SU-DHL-6 (cell line): ENCODE results near the gene DCD.
"Not testable (repeated sequence)": the region's sequence is repeated elsewhere in the genome, so short reads cannot be mapped to it uniquely, and the experiment has no call there.

ENCODE experiments used
- H2AFZ ChIP-seq: fragments of 200-600 bp; sonication (generic); 2 replicates; pipeline ENCODE4 v1.6.1; 2014; ENCODE audit warnings: low read depth, mild to moderate bottlenecking, moderate library complexity, mixed read lengths, antibody characterized with exemption, low read length; ENCODE audit not compliant: severe bottlenecking
- H3F3A ChIP-seq: fragments of 200-600 bp; shearing (Covaris generic); 2 replicates; pipeline ENCODE4 v1.6.0; 2016; ENCODE audit warnings: antibody characterized with exemption, mild to moderate bottlenecking; ENCODE audit not compliant: insufficient read depth
- H3K27ac ChIP-seq: fragments of 200-600 bp; sonication (generic); 2 replicates; pipeline ENCODE4 v1.5.1; 2016; ENCODE audit warnings: low read depth, mild to moderate bottlenecking, low read length, moderate library complexity, mixed read lengths
- H3K27me3 ChIP-seq: fragments of 200-600 bp; sonication (generic), shearing (Covaris generic); 2 replicates; pipeline ENCODE4 v1.6.0; 2014; ENCODE audit warnings: mild to moderate bottlenecking, low read length
- H3K36me3 ChIP-seq: fragments of 200-600 bp; sonication (generic); 2 replicates; pipeline ENCODE4 v1.6.1; 2014; ENCODE audit warnings: mild to moderate bottlenecking, low read length, mixed read lengths
- H3K4me2 ChIP-seq: fragments of 300-600, 200-600 bp; shearing (Covaris generic), sonication (generic); 2 replicates; pipeline ENCODE4 v1.6.0; 2014; ENCODE audit warnings: low read length, low read depth, mild to moderate bottlenecking; ENCODE audit not compliant: poor library complexity, severe bottlenecking
- H3K4me3 ChIP-seq: fragments of 200-600 bp; sonication (generic); 2 replicates; pipeline ENCODE4 v1.5.1; 2014; ENCODE audit warnings: antibody characterized with exemption, low read length, mild to moderate bottlenecking, mixed read lengths; ENCODE audit not compliant: insufficient read depth, poor library complexity, severe bottlenecking
- H3K79me2 ChIP-seq: fragments of 200-600 bp; sonication (generic); 2 replicates; pipeline ENCODE4 v1.6.1; 2014; ENCODE audit warnings: mild to moderate bottlenecking, low read length, moderate library complexity; ENCODE audit not compliant: insufficient read depth
- H3K9ac ChIP-seq: fragments of 200-600 bp; sonication (generic); 2 replicates; pipeline ENCODE4 v1.7.0; 2014; ENCODE audit warnings: mild to moderate bottlenecking, low read length
- H3K9me2 ChIP-seq: fragments of 200-600 bp; sonication (generic); replicated peaks from 2 replicates; pipeline ENCODE4 v1.6.1; 2014; ENCODE audit warnings: low read length; ENCODE audit not compliant: insufficient read depth
- H3K9me3 ChIP-seq: fragments of 200-600 bp; sonication (generic); 2 replicates; pipeline ENCODE4 v1.6.1; 2014; ENCODE audit warnings: low read length, mixed read lengths; ENCODE audit not compliant: insufficient read depth
- H4K20me1 ChIP-seq: fragments of 200-600 bp; sonication (generic); 2 replicates; pipeline ENCODE4 v1.6.1; 2014; ENCODE audit warnings: low read depth, mild to moderate bottlenecking, antibody characterized with exemption, low read length, moderate library complexity, mixed read lengths
- EZH2phosphoT487 ChIP-seq: fragments of 200-600 bp; sonication (generic), shearing (Covaris generic); conservative IDR thresholded peaks from 2 replicates; pipeline ENCODE4 v1.6.1; 2018; ENCODE audit warnings: mild to moderate bottlenecking, antibody characterized with exemption, low read length, moderate library complexity, mixed read lengths
- TF ChIP-seq, protein P1 (sequence below): fragments of 200-600 bp; sonication (generic); IDR thresholded peaks from one replicate; pipeline ENCODE4 v1.5.1; 2017; ENCODE audit warnings: antibody characterized with exemption, mild to moderate bottlenecking, low read length, moderate library complexity; ENCODE audit not compliant: insufficient read depth, poor library complexity, severe bottlenecking

Gene DCD

DNA sequence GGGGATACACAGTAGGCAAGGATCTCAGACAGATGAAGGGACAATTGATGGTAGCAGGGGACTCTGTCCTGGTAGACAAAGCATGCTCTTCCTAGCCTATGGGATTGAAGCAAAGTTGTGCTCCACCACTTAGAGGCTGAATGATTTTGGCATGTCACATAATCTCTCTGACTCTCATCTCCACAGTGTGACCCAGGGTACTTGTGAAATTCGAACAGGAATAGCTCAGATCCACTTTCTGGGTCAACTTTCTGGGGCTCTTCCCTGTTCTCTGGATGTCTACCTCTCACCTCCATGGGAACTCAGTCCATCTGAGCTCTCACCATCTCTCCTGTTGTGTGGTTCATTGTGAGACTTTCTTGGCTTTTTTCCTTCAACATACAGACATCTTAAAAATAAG, 1.7 kb upstream of the DCD start:
- Histone ChIP-seq H3K9ac (no peak overlapping the region), H2AFZ (no peak overlapping the region), H3K79me2 (no peaks in the 10 kb centered on the region), H4K20me1 (no peaks in the 10 kb centered on the region), H3F3A (no peaks in the 10 kb centered on the region), H3K27me3 (no peaks in the 10 kb centered on the region), H3K27ac (no peak overlapping the region), H3K36me3 (no peaks in the 10 kb centered on the region), H3K4me2 (no peak overlapping the region), H3K9me2 (no peaks in the 10 kb centered on the region), H3K4me3 (no peak overlapping the region), H3K9me3 (no peaks in the 10 kb centered on the region)
- TF ChIP-seq, protein P1, sequence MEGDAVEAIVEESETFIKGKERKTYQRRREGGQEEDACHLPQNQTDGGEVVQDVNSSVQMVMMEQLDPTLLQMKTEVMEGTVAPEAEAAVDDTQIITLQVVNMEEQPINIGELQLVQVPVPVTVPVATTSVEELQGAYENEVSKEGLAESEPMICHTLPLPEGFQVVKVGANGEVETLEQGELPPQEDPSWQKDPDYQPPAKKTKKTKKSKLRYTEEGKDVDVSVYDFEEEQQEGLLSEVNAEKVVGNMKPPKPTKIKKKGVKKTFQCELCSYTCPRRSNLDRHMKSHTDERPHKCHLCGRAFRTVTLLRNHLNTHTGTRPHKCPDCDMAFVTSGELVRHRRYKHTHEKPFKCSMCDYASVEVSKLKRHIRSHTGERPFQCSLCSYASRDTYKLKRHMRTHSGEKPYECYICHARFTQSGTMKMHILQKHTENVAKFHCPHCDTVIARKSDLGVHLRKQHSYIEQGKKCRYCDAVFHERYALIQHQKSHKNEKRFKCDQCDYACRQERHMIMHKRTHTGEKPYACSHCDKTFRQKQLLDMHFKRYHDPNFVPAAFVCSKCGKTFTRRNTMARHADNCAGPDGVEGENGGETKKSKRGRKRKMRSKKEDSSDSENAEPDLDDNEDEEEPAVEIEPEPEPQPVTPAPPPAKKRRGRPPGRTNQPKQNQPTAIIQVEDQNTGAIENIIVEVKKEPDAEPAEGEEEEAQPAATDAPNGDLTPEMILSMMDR = no peak

DNA sequence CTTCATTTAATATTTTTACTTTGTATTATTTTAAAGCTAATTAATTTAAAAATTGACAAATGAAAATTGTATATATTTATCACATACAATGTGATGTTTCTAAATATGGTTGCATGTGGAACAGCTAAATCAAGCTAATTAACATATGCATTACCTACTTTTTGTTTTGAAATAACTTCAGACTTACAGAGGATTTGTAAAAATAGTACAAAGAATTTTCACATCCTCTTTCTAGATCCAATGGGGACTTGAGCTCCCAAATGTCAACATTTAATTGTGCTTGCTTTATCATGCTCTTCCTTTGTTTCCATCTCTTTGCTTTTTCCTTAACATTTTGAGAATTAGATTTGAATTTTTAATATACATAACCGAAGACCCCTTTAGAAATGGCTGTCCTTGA, 6.6 kb downstream of the DCD start:
- no peaks in the 10 kb centered on the region for H3K9me3 ChIP-seq
- no peak overlapping the region for H3K4me3 ChIP-seq
- H3K4me2 ChIP-seq = no peak overlapping the region
- no peak overlapping the region for H2AFZ ChIP-seq
- H3K9ac ChIP-seq = no peak overlapping the region
- no peaks in the 10 kb centered on the region for H3K9me2 ChIP-seq
- no peaks in the 10 kb centered on the region for H3K36me3 ChIP-seq
- TF ChIP-seq, protein P1 = no peak
- TF ChIP-seq EZH2phosphoT487 = no peak
- H3K79me2 ChIP-seq = no peaks in the 10 kb centered on the region
- no peaks in the 10 kb centered on the region for H3K27me3 ChIP-seq
- H4K20me1 ChIP-seq = no peaks in the 10 kb centered on the region
- H3F3A ChIP-seq = no peaks in the 10 kb centered on the region
- H3K27ac ChIP-seq = no peak overlapping the region

- Histone ChIP-seq H2AFZ (no peak overlapping the region), H3K4me3 (no peak overlapping the region), H3K27me3 (no peaks in the 10 kb centered on the region), H3F3A (no peaks in the 10 kb centered on the region), H4K20me1 (no peaks in the 10 kb centered on the region), H3K9ac (no peak overlapping the region), H3K9me2 (no peaks in the 10 kb centered on the region), H3K9me3 (no peaks in the 10 kb centered on the region), H3K4me2 (no peak overlapping the region), H3K27ac (no peak overlapping the region), H3K36me3 (no peaks in the 10 kb centered on the region), H3K79me2 (no peaks in the 10 kb centered on the region)
- TF ChIP-seq, protein P1 = no peak
- no peak for TF ChIP-seq EZH2phosphoT487
Observed at GRCh38 chr12:54641089-54641488, 7.1 kb downstream of the DCD start.

DNA sequence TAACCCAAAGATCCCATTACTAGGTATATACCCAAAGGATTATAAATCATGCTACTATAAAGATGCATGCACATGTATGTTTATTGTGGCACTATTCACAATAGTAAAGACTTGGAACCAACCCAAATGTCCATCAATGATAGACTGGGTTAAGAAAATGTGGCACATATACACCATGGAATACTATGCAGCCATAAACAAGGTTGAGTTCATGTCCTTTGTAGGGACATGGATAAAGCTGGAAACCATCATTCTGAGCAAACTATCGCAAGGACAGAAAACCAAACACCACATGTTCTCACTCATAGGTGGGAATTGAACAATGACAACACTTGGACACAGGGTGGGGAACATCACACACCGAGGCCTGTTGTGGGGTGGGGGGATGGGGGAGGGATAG, 9.1 kb downstream of the DCD start:
- not testable (repeated sequence) for H3K79me2 ChIP-seq

More for the DNA sequence above, 9.1 kb downstream of the DCD start:
- H3K4me3 ChIP-seq, H3K4me2 ChIP-seq, H3K27ac ChIP-seq, H4K20me1 ChIP-seq, H3K9me2 ChIP-seq, H2AFZ ChIP-seq, H3F3A ChIP-seq, H3K36me3 ChIP-seq, H3K27me3 ChIP-seq, H3K9ac ChIP-seq, H3K9me3 ChIP-seq: not testable (repeated sequence)
